ENCODE results near the gene PPP1R1C.

PPP1R1C gene

DNA sequence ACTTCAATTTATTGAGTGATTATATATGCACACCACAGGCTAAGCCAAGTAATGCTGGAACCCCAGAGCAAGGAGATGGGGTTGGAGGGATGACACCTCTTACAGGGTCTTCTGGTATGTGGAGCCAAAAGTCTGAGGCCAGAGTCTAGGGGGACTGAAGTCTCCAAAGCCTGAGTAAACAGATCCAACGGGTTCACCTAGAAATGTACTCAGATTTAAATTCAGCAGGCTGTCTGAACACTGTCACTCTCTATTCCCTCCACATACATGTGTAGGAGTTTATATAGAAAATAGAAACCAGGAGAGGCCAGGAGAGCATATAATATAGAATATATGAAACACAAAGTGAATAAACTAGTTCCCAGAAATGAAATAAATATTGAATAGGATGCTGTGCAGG lies 76.1 kb downstream of the PPP1R1C start:
- POLR2A ChIA-PET (ENCODE audit: low non-redundant PET) = no interaction called here
- no peak for DNase-seq (ENCODE audit: low spot score)
- no peak overlapping the region for H3K27ac ChIP-seq
- TF ChIP-seq, protein P1, sequence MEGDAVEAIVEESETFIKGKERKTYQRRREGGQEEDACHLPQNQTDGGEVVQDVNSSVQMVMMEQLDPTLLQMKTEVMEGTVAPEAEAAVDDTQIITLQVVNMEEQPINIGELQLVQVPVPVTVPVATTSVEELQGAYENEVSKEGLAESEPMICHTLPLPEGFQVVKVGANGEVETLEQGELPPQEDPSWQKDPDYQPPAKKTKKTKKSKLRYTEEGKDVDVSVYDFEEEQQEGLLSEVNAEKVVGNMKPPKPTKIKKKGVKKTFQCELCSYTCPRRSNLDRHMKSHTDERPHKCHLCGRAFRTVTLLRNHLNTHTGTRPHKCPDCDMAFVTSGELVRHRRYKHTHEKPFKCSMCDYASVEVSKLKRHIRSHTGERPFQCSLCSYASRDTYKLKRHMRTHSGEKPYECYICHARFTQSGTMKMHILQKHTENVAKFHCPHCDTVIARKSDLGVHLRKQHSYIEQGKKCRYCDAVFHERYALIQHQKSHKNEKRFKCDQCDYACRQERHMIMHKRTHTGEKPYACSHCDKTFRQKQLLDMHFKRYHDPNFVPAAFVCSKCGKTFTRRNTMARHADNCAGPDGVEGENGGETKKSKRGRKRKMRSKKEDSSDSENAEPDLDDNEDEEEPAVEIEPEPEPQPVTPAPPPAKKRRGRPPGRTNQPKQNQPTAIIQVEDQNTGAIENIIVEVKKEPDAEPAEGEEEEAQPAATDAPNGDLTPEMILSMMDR (conservative IDR thresholded peaks at IDR 0.05; ENCODE audit: low read depth) = no peak
- CTCF ChIA-PET = no interaction called here

DNA sequence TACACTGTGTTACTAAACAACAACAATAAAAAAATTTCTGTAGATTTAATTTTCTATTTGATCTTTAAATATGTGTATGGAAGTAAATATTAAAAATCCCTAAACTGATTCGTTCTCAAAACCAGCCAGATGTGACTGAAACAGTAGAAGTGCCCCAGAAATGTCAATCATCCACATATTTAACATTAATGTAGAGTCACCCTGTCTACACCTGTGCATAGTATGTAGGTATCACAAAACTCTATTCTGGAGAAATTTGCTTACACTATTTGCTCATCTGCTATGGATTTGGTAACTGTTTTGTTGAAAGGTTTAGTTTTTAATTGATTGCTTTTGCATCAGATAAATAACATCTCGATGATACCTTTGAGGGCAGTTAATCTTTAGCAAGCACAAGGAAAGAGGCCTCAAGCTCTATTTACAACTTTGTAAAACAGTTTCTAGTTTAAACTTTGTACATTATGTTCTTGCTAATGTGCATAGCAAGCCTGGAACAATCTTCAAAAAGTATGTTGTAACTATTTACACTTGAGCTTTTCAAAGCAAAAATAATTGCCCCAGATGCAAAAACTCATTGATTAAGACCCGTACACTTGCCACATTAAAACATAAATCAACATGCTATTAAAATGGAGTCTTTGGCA lies 76.8 kb downstream of the PPP1R1C start:
- CTCF ChIA-PET = no interaction called here
- TF ChIP-seq, protein P1 (conservative IDR thresholded peaks at IDR 0.05; ENCODE audit: low read depth) = no peak

DNA sequence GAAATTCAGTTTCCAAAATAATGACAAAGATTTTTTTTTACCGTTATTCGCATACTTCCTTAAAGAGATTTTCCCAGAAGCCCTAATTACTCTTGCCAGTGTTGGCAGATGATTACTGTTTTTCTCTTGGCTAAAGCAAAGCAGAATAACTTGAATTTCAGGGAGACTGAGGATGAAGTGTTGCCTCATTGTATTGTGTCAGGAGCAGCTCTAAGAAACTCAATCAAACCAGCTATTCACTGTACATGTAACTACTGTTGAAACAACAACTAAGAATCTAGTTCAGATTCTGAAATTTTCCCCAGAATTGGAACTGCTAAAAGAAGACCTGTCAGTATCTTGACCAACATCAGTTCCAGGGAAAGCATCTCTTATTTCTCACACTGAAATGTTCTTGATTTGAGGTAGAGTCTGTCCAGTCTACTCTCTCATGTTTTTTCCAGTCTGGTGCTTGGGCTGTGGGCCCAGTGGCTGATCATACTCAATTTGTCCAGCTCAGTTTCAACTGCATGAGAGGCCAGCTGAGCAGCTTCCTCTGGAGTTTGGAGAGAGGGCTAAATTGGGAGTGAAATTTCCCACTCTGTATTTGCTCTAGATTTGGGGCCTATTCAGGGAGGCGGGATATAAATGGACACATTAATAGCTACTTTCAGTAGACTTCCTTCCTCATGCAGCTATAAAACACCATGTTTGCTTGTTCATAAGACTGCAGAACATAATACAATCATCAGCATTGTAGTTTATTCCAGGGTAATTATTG lies 78.5 kb downstream of the PPP1R1C start:
- no peak overlapping the region for H3K27ac ChIP-seq
- CTCF ChIA-PET = interaction anchor here (0.5 to 0.7 kb wide), 3 partner anchors 88 to 1263 kb away, joined by 3 to 4 read pairs (median 4); no protein-coding TSS in a partner anchor
- POLR2A ChIA-PET (ENCODE audit: low non-redundant PET) = no interaction called here
- no peak for DNase-seq (ENCODE audit: low spot score)
- TF ChIP-seq, protein P1 (conservative IDR thresholded peaks at IDR 0.05; ENCODE audit: low read depth) = no peak

More for the DNA sequence above, 76.8 kb downstream of the PPP1R1C start:
- POLR2A ChIA-PET (ENCODE audit: low non-redundant PET) = no interaction called here
- DNase-seq (ENCODE audit: low spot score) = no peak
- no peak overlapping the region for H3K27ac ChIP-seq

DNA sequence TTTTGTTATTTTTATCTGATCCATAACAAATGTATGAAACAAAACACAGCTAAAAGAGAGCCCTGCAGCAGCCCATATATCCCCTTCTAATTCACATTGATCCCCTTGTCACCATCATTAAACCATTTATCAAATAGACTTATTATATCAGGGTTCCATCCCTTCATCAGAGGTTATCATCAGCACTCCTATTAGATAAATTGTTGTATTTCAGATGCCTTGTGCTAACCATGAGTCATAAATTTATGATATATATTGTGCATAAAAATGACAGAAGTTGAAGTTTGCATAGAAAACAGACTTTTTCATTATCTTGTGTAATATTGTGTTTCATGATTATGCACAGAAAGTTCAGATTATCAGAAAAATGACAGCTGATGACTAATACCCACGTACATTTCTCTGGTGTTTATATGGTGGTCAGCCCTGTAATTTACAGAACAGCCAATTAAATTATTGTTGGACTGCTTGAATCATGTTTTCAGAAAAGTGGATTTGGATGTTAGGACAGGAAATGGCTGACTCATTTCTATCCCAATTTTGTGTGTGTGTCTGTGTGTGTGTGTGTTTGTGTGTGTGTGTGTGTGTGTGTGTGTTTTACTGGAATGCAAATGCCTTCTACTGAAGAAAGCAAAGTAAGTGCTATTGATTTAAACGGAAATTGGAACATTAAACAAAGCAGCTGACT lies 80.9 kb downstream of the PPP1R1C start:
- no peak overlapping the region for H3K27ac ChIP-seq
- ChIA-PET CTCF (no interaction called here), POLR2A (ENCODE audit: low non-redundant PET) (no interaction called here)
- peak; percentile 73 for DNase-seq (ENCODE audit: low spot score)
- TF ChIP-seq, protein P1 (conservative IDR thresholded peaks at IDR 0.05; ENCODE audit: low read depth) = no peak

DNA sequence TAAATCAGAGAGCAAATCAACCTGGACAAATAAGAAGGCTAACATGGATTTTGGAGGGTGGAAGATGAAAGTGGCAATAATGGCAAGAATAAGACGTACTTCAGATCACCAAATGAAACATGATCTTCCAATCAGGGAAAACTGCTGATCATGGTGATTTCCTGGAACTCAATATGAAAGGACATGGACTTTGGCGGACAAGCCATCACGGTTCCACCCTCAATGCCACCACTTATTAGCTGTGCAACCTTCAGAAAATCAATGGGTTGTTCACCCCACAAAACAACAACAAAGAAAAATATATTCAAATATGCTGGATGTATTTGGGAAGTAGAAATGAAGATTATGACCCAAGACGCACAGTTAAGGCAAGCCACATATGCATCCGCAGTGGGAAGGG lies 81.7 kb downstream of the PPP1R1C start:
- DNase-seq (ENCODE audit: low spot score) = no peak
- TF ChIP-seq, protein P1 (conservative IDR thresholded peaks at IDR 0.05; ENCODE audit: low read depth) = no peak
- ChIA-PET POLR2A (ENCODE audit: low non-redundant PET) (no interaction called here), CTCF (interaction anchor here (0.6 kb wide), 1 partner anchor 23 kb away, joined by 4 read pairs; no protein-coding TSS in a partner anchor)
- no peak overlapping the region for H3K27ac ChIP-seq

DNA sequence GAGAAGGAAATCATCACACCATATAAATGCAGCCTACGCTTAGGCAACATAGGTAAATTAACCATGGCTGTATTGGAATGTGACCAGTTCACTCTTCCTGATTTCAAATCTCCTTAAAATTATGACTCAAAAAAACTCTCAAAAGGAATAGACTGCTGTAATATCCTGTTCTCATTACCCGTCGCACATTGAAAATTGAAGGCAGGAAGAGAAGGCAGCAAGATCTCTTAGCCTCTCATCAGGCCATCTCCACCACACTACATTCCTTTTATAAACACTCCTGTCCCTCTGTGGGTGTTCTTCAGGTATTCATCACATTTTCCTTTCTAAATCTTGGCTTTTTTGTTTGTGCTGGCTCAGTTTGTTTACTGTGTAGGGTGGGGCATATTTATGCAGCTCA lies 83.2 kb downstream of the PPP1R1C start:
- TF ChIP-seq, protein P1 (conservative IDR thresholded peaks at IDR 0.05; ENCODE audit: low read depth) = no peak

More for the DNA sequence above, 83.2 kb downstream of the PPP1R1C start:
- ChIA-PET CTCF (no interaction called here), POLR2A (ENCODE audit: low non-redundant PET) (no interaction called here)
- DNase-seq (ENCODE audit: low spot score) = peak; percentile 4
- no peak overlapping the region for H3K27ac ChIP-seq
